NCI-H82 treated with DMSO at 0.1 percent for 48 hours (cell line): ENCODE measurements around the gene KLRC3.
"Not testable (repeated sequence)": the region's sequence is repeated elsewhere in the genome, so short reads cannot be mapped to it uniquely, and the experiment has no call there.

ENCODE experiments used
- DNase-seq: peaks from one replicate; lab custom pipeline; 2025; ENCODE audit not compliant: unreplicated experiment; lab: John Stamatoyannopoulos, UW

The KLRC3 gene

GRCh38 chr12:10420334-10420733 lies at the start of gene KLRC3:
Gene KLRC3 (minus strand): TSS chr12:10420595. CDS start chr12:10420550, 45 bp downstream.
- DNase-seq = not testable (repeated sequence)

GRCh38 chr12:10469701-10470100 lies 49.3 kb upstream of the KLRC3 start:
- no peak for DNase-seq

GRCh38 chr12:10466311-10466710 lies 45.9 kb upstream of the KLRC3 start:
- DNase-seq = peak; percentile 38

- no peak for DNase-seq
Observed at GRCh38 chr12:10457760-10458159, 37.4 kb upstream of the KLRC3 start.

GRCh38 chr12:10456856-10457255 lies 36.5 kb upstream of the KLRC3 start:
- DNase-seq = no peak

- no peak for DNase-seq
Observed at GRCh38 chr12:10455766-10456165, 35.4 kb upstream of the KLRC3 start.

- DNase-seq = no peak
Observed at GRCh38 chr12:10454531-10454930, 34.1 kb upstream of the KLRC3 start.

- DNase-seq = no peak
Observed at GRCh38 chr12:10453156-10453555, 32.8 kb upstream of the KLRC3 start, which contains the start of gene KLRC1. Gene KLRC1 (minus strand): TSS chr12:10453377. CDS start chr12:10451156, 2,221 bp downstream.

GRCh38 chr12:10448236-10448635 lies 27.8 kb upstream of the KLRC3 start:
- DNase-seq = no peak

- not testable (repeated sequence) for DNase-seq
Observed at GRCh38 chr12:10446052-10446451, 25.7 kb upstream of the KLRC3 start.

- not testable (repeated sequence) for DNase-seq
Observed at GRCh38 chr12:10441144-10441543, 20.7 kb upstream of the KLRC3 start.

- not testable (repeated sequence) for DNase-seq
Observed at GRCh38 chr12:10439608-10440274, 19.3 kb upstream of the KLRC3 start.

- DNase-seq = not testable (repeated sequence)
Observed at GRCh38 chr12:10437601-10438000, 17.2 kb upstream of the KLRC3 start.

GRCh38 chr12:10435816-10436215 lies 15.4 kb upstream of the KLRC3 start, which contains the start of gene KLRC2:
Gene KLRC2 (minus strand): TSS chr12:10436010. CDS start chr12:10435986, 24 bp downstream.
- DNase-seq = not testable (repeated sequence)

GRCh38 chr12:10430623-10431022 lies 10.2 kb upstream of the KLRC3 start:
- not testable (repeated sequence) for DNase-seq

GRCh38 chr12:10425938-10426337 lies 5.5 kb upstream of the KLRC3 start:
- DNase-seq = not testable (repeated sequence)

- not testable (repeated sequence) for DNase-seq
Observed at GRCh38 chr12:10424260-10424899, 4.0 kb upstream of the KLRC3 start.

GRCh38 chr12:10422159-10422558 lies 1.8 kb upstream of the KLRC3 start:
- DNase-seq = not testable (repeated sequence)

GRCh38 chr12:10409392-10409791 lies 11.0 kb downstream of the KLRC3 start, which contains the start of gene KLRC4:
Gene KLRC4 (minus strand): TSS chr12:10409757. CDS start chr12:10409575, 182 bp downstream.
- no peak for DNase-seq

GRCh38 chr12:10408842-10409241 lies 11.6 kb downstream of the KLRC3 start:
- DNase-seq = no peak

- DNase-seq = no peak
Observed at GRCh38 chr12:10406725-10407124, 13.7 kb downstream of the KLRC3 start.

GRCh38 chr12:10405294-10405693 lies 15.1 kb downstream of the KLRC3 start:
- DNase-seq = no peak
